B cell (primary cell): Measurements from ENCODE around the gene CEP350. TPM values are rescaled to one million over a fixed set of nuclear protein-coding genes. Genes with fewer than 3 reads are reported as not detected.

ENCODE experiments used
- ATAC-seq: fragments of 200-7000 bp; cut with Tn5 transposase; one replicate; pipeline ENCODE4 v1.10.0; 2021; ENCODE audit warnings: low read depth, mild to moderate bottlenecking, moderate number of reproducible peaks, moderate library complexity
- CTCF ChIA-PET: fragments of 350-600 bp; sonication (Branson Sonifier 250); formaldehyde crosslinking; loops from one replicate; lab custom pipeline; 2021; ENCODE audit warnings: antibody characterized with exemption, inconsistent platforms; lab: Charles Lee
- POLR2A ChIA-PET: fragments of 350-600 bp; sonication (Branson Sonifier 250); formaldehyde crosslinking; loops from one replicate; lab custom pipeline; 2021; ENCODE audit warnings: antibody characterized with exemption; lab: Charles Lee
- DNase-seq: peaks from one replicate; pipeline ENCODE4 v3.0.0; 2013
- H2AFZ ChIP-seq: 2 replicates; pipeline ENCODE4 v1.6.1; 2012; ENCODE audit warnings: mild to moderate bottlenecking, low read depth, low read length; ENCODE audit not compliant: insufficient read depth, poor library complexity, severe bottlenecking
- H3K27ac ChIP-seq, 2 donors: 1 replicate in 1 of 2; 2 replicates in 1 of 2; pipeline ENCODE4 v1.5.1; 2012 to 2013; ENCODE audit warnings: low read length in 2 of 2, mild to moderate bottlenecking in 2 of 2, moderate library complexity in 1 of 2
- H3K27me3 ChIP-seq, 4 experiments: fragments of 200-600 bp in 1 of 4; sonication (generic) in 1 of 4; replicated peaks in 1 of 4; 1 replicate in 2 of 4; 2 replicates in 2 of 4; pipeline versions ENCODE4 v1.6.1 to v1.7.0; 2013 to 2016; ENCODE audit warnings: low read length in 3 of 4, mild to moderate bottlenecking in 2 of 4, mixed read lengths in 1 of 4, moderate library complexity in 1 of 4; ENCODE audit not compliant: insufficient read depth in 4 of 4, control insufficient read depth in 3 of 4; ENCODE audit errors: control extremely low read depth in 1 of 4
- H3K36me3 ChIP-seq, 2 experiments: replicated peaks in 1 of 2; 1 replicate in 1 of 2; 2 replicates in 1 of 2; pipeline versions ENCODE4 v1.6.1 to v1.7.1; 2013; ENCODE audit warnings: low read length in 1 of 2; ENCODE audit not compliant: insufficient read depth in 2 of 2, control insufficient read depth in 1 of 2; ENCODE audit errors: control extremely low read depth in 1 of 2, extremely low read depth in 1 of 2
- H3K4me1 ChIP-seq, 2 donors: fragments of 200-600 bp in 1 of 2; sonication (generic) in 1 of 2; 1 replicate in 1 of 2; 2 replicates in 1 of 2; pipeline versions ENCODE4 v1.5.1 to v1.6.1; 2013 to 2017; ENCODE audit warnings: low read length in 2 of 2; ENCODE audit not compliant: control insufficient read depth in 2 of 2, insufficient read depth in 2 of 2
- H3K4me2 ChIP-seq: replicated peaks from 2 replicates; pipeline ENCODE3; 2012; ENCODE audit warnings: mild to moderate bottlenecking, low read depth, low read length; ENCODE audit not compliant: poor library complexity, severe bottlenecking
- H3K4me3 ChIP-seq, 5 experiments: fragments of 200-600 bp in 1 of 5; sonication (generic) in 1 of 5; 1 replicate in 3 of 5; 2 replicates in 2 of 5; pipeline versions ENCODE4 v1.5.1 to v1.7.0; 2011 to 2016; ENCODE audit warnings: low read length in 4 of 5, mild to moderate bottlenecking in 4 of 5, low read depth in 2 of 5, control low read depth in 1 of 5, moderate library complexity in 1 of 5; ENCODE audit not compliant: insufficient read depth in 1 of 5; ENCODE audit errors: control extremely low read depth in 1 of 5, extremely low read depth in 1 of 5
- H3K79me2 ChIP-seq: fragments of 200-600 bp; sonication (generic); one replicate; pipeline ENCODE4 v1.6.0; 2016; ENCODE audit warnings: low read length; ENCODE audit not compliant: control insufficient read depth, insufficient read depth
- H3K9ac ChIP-seq: fragments of 200-600 bp; sonication (generic); 2 replicates; pipeline ENCODE4 v1.6.1; 2017; ENCODE audit warnings: mild to moderate bottlenecking, low read length, moderate library complexity
- H3K9me3 ChIP-seq, 3 donors: one replicate each; pipeline versions ENCODE4 v1.6.1 to v1.7.1; 2013; ENCODE audit warnings: low read length in 2 of 3; ENCODE audit not compliant: control insufficient read depth in 2 of 3, insufficient read depth in 1 of 3; ENCODE audit errors: control extremely low read depth in 1 of 3
- H4K20me1 ChIP-seq: 2 replicates; pipeline ENCODE4 v1.6.0; 2012; ENCODE audit warnings: mild to moderate bottlenecking, low read length; ENCODE audit not compliant: insufficient read depth, control insufficient read depth, poor library complexity, severe bottlenecking
- H3K27ac Mint-ChIP-seq: one replicate; pipeline ENCODE4 v1.8.0; 2021; ENCODE audit warnings: mixed read lengths
- H3K27me3 Mint-ChIP-seq: one replicate; pipeline ENCODE4 v1.8.0; 2021; ENCODE audit warnings: mixed read lengths
- H3K4me1 Mint-ChIP-seq: one replicate; pipeline ENCODE4 v1.8.0; 2021; ENCODE audit warnings: mixed read lengths
- H3K4me3 Mint-ChIP-seq: one replicate; pipeline ENCODE4 v1.8.0; 2021; ENCODE audit warnings: mixed read lengths
- H3K9me3 Mint-ChIP-seq: one replicate; pipeline ENCODE4 v1.8.0; 2022; ENCODE audit warnings: mixed read lengths; ENCODE audit not compliant: insufficient read depth
- EZH2 ChIP-seq: IDR thresholded peaks from 2 replicates; pipeline ENCODE4 v1.6.1; 2012; ENCODE audit warnings: borderline replicate concordance, low read depth, mild to moderate bottlenecking, moderate library complexity, low read length; ENCODE audit not compliant: insufficient read depth, poor library complexity, severe bottlenecking
- WGBS: methylation state at CpG from one replicate; pipeline ENCODE4 v1.1.5; 2013; ENCODE audit warnings: missing lambda C conversion rate; ENCODE audit not compliant: insufficient coverage; 5-methylcytosine and 5-hydroxymethylcytosine counted together
- intact Hi-C: fragments of 100-400 bp; cut with micrococcal nuclease; formaldehyde crosslinking; loops from one replicate; pipeline ENCODE4 v1.10.0; 2022
- polyA plus RNA-seq: library from polyadenylated mRNA; depleted of rRNA; stranded (reverse); fragments of >200 nt; gene quantifications from 2 replicates; pipeline ENCODE4 v1.2.3, GENCODE V29; 2012
- total RNA-seq, 2 donors: library from RNA; stranded (reverse); fragments of 120-200 nt in 1 of 2; gene quantifications; 1 replicate in 1 of 2; 2 replicates in 1 of 2; pipeline versions ENCODE4 v1.2.3 to v1.2.4, GENCODE V29; 2013 to 2022
- TF ChIP-seq, protein P1 (sequence below): fragments of 200-600 bp; IDR thresholded peaks from one replicate; pipeline ENCODE4 v1.8.0; 2022; ENCODE audit warnings: antibody characterized with exemption, mild to moderate bottlenecking

The CEP350 gene
- total and polyA plus RNA-seq, 2 donors (not counting 1 experiment from before 2014, with no cell fraction given): 7.4 to 92.3 TPM

DNA sequence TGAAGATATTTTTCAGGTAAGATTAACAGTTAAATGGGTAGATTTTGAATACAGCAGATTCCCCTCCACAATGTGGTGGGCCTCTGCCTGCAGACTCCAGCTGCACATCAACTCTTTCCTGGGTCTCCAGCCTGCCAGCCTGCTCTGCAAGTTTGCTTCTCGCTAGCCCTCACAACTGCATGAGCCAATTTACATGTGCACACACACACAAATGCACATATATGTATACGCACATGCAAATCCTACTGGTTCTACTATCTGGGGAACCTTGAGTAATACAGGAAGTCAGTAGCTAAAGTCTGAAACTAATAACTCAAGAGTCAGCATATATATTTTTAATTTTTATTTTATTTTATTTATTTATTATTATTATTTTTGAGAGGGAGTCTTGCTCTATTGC, 165.2 kb downstream of the CEP350 start:
- Histone ChIP-seq H3K79me2 (no peaks in the 10 kb centered on the region), H3K4me1 (no peaks in the 10 kb centered on the region), H4K20me1 (no peaks in the 10 kb centered on the region), H3K4me3 (no peak overlapping the region), H3K36me3 (no peaks in the 10 kb centered on the region), H3K9ac (no peak overlapping the region), H3K9me3 (no peaks in the 10 kb centered on the region), H3K27ac (no peak overlapping the region), H3K27me3 (no peaks in the 10 kb centered on the region), H2AFZ (no peak overlapping the region), H3K4me2 (no peak overlapping the region)
- Mint-ChIP-seq H3K9me3 (no peaks in the 10 kb centered on the region), H3K27me3 (peaks cover 3% of the 10 kb centered on the region), H3K4me3 (no peak overlapping the region), H3K27ac (no peak overlapping the region), H3K4me1 (no peaks in the 10 kb centered on the region)
- POLR2A ChIA-PET: no interaction called here
- 80% methylated on average over 1 of the region's 2 CpGs for WGBS
- ATAC-seq: no peak
- CTCF ChIA-PET: no interaction called here
- TF ChIP-seq, protein P1, sequence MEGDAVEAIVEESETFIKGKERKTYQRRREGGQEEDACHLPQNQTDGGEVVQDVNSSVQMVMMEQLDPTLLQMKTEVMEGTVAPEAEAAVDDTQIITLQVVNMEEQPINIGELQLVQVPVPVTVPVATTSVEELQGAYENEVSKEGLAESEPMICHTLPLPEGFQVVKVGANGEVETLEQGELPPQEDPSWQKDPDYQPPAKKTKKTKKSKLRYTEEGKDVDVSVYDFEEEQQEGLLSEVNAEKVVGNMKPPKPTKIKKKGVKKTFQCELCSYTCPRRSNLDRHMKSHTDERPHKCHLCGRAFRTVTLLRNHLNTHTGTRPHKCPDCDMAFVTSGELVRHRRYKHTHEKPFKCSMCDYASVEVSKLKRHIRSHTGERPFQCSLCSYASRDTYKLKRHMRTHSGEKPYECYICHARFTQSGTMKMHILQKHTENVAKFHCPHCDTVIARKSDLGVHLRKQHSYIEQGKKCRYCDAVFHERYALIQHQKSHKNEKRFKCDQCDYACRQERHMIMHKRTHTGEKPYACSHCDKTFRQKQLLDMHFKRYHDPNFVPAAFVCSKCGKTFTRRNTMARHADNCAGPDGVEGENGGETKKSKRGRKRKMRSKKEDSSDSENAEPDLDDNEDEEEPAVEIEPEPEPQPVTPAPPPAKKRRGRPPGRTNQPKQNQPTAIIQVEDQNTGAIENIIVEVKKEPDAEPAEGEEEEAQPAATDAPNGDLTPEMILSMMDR: no peak
- TF ChIP-seq EZH2: no peak
- intact Hi-C loops: no loop called here
- no peak for DNase-seq

DNA sequence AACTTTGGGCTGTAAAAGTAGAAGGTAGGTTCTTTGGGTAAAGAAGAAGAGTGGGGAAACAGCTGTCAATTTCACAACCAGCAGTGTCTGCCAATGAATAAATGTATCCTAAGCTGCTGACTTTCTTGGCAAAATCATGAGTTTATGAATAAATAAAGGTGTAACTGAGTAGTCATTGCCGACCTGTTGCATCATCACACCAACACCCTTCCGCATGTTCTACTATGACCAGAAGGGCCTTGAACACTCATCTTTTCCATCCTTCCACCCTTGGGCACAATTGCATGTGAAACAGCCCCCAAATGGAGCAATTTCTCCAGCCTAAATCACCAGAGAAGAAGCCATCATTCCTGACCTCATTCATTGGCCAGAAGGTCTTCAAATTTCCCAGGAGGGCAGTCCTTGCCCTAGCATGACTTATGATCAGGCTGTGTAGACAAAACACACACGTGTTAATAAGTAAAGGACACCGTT, 168.9 kb downstream of the CEP350 start:
- ChIA-PET POLR2A (no interaction called here), CTCF (no interaction called here)
- DNase-seq (no peak), ATAC-seq (no peak)
- no peak overlapping the region for H3K27ac ChIP-seq
- no peaks in the 10 kb centered on the region for H3K9me3 ChIP-seq
- Mint-ChIP-seq H3K27me3 (peaks cover 4% of the 10 kb centered on the region), H3K9me3 (no peaks in the 10 kb centered on the region), H3K27ac (no peak overlapping the region), H3K4me3 (no peak overlapping the region), H3K4me1 (no peaks in the 10 kb centered on the region)
- no peaks in the 10 kb centered on the region for H3K27me3 ChIP-seq
- H3K9ac ChIP-seq: no peak overlapping the region
- no peaks in the 10 kb centered on the region for H3K79me2 ChIP-seq
- intact Hi-C loops: no loop called here
- no peak overlapping the region for H3K4me2 ChIP-seq
- H3K4me3 ChIP-seq: no peak overlapping the region
- 100% methylated on average over 2 of the region's 4 CpGs for WGBS
- no peak overlapping the region for H2AFZ ChIP-seq
- no peaks in the 10 kb centered on the region for H3K4me1 ChIP-seq
- TF ChIP-seq EZH2: no peak
- TF ChIP-seq, protein P1: no peak
- no peaks in the 10 kb centered on the region for H4K20me1 ChIP-seq
- H3K36me3 ChIP-seq: no peaks in the 10 kb centered on the region
